Ovary (tissue), 3 donors: ENCODE data around the gene VWA3B.

Experiments
- EP300 ChIP-seq: sonication (generic); formaldehyde crosslinking; IDR thresholded peaks from one replicate; pipeline ENCODE4 v1.6.1; 2017; ENCODE audit warnings: antibody characterized with exemption
- POLR2A ChIP-seq: fragments of 450-650 bp; IDR thresholded peaks from one replicate; pipeline ENCODE4 v1.6.1; 2017; ENCODE audit warnings: antibody characterized with exemption, mild to moderate bottlenecking, moderate library complexity
- TF ChIP-seq, protein P1 (sequence below), 3 donors: fragments of 450-650 bp in 2 of 3; fragments of 200-600 bp in 1 of 3; IDR thresholded peaks; one replicate each; pipeline versions ENCODE4 v1.5.1 to v1.8.0; 2016 to 2022; ENCODE audit warnings: antibody characterized with exemption in 3 of 3, mild to moderate bottlenecking in 1 of 3
- donor health status: DM: no; HTN: no; CAD: no.

- TF ChIP-seq, protein P1, sequence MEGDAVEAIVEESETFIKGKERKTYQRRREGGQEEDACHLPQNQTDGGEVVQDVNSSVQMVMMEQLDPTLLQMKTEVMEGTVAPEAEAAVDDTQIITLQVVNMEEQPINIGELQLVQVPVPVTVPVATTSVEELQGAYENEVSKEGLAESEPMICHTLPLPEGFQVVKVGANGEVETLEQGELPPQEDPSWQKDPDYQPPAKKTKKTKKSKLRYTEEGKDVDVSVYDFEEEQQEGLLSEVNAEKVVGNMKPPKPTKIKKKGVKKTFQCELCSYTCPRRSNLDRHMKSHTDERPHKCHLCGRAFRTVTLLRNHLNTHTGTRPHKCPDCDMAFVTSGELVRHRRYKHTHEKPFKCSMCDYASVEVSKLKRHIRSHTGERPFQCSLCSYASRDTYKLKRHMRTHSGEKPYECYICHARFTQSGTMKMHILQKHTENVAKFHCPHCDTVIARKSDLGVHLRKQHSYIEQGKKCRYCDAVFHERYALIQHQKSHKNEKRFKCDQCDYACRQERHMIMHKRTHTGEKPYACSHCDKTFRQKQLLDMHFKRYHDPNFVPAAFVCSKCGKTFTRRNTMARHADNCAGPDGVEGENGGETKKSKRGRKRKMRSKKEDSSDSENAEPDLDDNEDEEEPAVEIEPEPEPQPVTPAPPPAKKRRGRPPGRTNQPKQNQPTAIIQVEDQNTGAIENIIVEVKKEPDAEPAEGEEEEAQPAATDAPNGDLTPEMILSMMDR (IDR thresholded peaks at IDR 0.05), result no peak
- TF ChIP-seq EP300, result no peak
- no peak for TF ChIP-seq POLR2A
These were observed 61.8 kb downstream of the VWA3B start for GRCh38 chr2:98148595-98149332.
